Measurements from ENCODE around the gene EEF1G. TPM values are rescaled to one million over a fixed set of nuclear protein-coding genes. Genes with fewer than 3 reads are reported as not detected.
"Not testable (repeated sequence)": the region's sequence is repeated elsewhere in the genome, so short reads cannot be mapped to it uniquely, and the experiment has no call there.

EEF1G gene
- total RNA-seq, 1 donor = 1,014 TPM

DNA sequence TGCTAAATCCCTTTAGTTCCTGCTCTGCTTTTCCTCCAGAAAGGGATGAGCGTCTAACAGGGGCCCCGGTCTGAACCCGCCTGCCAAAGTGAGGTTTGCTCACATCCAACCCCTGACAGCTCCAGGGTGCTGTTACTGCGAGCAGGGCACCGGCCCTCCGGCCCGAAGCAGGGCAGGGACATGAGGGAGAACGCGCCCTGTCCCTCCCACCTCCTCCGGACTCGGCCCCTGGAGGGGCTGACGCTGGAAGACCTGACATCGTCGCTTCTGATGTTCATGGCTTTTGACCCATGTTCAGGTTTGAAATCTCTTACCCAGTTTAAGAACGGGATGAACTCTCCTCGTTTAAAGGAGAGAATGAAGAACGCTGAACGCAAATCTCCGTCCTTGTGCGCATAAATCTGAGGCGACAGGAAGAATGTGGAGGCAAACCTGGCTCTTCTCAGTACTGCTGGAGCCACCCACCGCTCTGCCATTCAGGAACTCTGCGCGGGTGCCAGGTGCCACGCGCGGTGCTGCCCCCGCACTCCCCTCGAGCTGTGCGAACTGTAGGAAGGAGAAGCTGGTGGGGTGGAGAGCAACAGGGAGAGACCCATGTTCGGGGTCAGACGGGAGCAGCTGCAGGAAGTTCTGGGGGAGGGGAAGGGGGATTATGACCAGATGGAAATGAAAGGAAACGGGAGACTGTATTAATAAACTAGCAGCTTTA lies 826 bp upstream of the EEF1G start:
- TF ChIP-seq, protein P1, sequence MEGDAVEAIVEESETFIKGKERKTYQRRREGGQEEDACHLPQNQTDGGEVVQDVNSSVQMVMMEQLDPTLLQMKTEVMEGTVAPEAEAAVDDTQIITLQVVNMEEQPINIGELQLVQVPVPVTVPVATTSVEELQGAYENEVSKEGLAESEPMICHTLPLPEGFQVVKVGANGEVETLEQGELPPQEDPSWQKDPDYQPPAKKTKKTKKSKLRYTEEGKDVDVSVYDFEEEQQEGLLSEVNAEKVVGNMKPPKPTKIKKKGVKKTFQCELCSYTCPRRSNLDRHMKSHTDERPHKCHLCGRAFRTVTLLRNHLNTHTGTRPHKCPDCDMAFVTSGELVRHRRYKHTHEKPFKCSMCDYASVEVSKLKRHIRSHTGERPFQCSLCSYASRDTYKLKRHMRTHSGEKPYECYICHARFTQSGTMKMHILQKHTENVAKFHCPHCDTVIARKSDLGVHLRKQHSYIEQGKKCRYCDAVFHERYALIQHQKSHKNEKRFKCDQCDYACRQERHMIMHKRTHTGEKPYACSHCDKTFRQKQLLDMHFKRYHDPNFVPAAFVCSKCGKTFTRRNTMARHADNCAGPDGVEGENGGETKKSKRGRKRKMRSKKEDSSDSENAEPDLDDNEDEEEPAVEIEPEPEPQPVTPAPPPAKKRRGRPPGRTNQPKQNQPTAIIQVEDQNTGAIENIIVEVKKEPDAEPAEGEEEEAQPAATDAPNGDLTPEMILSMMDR (IDR thresholded peaks at IDR 0.05; ENCODE audit: insufficient read depth, low read depth, low read length) = no peak
- DNase-seq (ENCODE audit: low read depth) = peak; percentile 73
- H3K4me3 ChIP-seq (ENCODE audit: low read depth, low read length) = peak overlapping the region; percentile 89

DNA sequence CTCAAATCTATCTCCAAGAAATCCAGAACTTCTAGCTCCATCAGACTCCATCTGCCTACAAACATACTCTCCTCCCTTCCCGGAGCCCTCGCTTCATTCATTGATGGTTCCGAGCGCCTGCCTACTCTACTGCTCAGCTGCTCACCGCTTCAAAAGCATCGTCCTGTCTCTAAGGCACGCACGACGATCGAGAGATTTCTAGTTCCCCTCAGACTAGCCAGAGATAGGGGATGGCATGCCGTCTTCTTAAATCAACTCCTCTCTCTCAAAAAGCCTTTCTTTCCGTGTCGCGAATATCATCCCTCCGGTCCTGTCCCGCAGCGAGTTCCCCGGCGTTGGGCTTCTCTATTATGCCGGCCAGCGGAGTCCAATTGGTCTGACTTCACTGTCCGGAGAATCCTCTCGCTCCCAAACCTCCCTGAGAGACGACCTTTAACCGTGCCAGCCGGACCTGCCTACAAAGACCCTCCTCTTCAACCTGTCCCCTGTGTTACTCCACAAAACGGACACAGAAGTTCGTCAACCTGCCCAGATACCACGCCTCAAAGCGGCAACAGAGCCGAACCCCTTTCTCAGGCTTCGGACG lies 592 bp downstream of the EEF1G start:
- TF ChIP-seq, protein P1 (IDR thresholded peaks at IDR 0.05; ENCODE audit: insufficient read depth, low read depth, low read length) = no peak
- H3K4me3 ChIP-seq (ENCODE audit: low read depth, low read length) = peak overlapping the region; percentile 89
- peak; percentile 31 for DNase-seq (ENCODE audit: low read depth)

DNA sequence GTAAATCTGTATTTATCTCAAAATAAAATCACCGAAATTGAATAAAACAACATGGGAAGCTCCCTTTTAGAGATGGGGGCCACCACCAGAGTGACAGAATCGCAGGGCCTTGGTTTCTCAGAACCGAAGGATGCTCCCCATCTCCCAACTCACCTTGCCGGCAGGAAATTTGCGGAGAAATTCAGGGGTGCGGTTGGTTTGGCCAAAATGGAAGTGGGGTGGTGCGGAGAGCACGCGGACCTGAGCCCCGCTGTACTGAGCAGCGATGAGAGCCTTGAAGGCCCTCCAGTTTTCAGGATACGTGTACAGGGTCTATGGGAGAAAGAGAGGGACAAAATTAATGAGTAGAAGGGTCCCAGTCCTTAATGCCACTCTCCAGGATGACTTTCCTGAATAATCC lies 1.3 kb downstream of the EEF1G start:
- H3K4me3 ChIP-seq (ENCODE audit: low read depth, low read length) = peak overlapping the region; percentile 89

DNA sequence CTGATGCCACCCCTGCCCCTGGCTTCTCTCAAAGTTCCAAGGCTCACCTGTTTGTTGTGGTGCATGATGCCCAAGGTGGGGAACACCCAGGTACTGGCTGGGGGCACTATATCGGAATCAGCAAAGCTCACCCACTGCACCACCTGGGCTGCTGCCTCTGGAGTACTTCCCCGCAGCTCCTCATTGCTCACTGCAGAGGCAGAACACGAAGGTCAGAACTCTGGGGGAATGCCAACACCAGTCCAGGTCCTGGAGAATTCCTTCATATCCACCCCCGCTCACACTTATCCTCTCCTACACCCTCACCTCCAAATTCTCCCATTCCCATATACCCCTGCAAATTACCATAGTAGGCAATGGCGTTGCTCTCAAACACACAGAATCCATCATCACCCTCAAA lies 2.2 kb downstream of the EEF1G start:
- not testable (repeated sequence) for H3K4me3 ChIP-seq (ENCODE audit: low read depth, low read length); DNase-seq (ENCODE audit: low read depth)

More for the DNA sequence above, 1.3 kb downstream of the EEF1G start:
- TF ChIP-seq, protein P1 (IDR thresholded peaks at IDR 0.05; ENCODE audit: insufficient read depth, low read depth, low read length) = no peak
- DNase-seq (ENCODE audit: low read depth) = no peak

DNA sequence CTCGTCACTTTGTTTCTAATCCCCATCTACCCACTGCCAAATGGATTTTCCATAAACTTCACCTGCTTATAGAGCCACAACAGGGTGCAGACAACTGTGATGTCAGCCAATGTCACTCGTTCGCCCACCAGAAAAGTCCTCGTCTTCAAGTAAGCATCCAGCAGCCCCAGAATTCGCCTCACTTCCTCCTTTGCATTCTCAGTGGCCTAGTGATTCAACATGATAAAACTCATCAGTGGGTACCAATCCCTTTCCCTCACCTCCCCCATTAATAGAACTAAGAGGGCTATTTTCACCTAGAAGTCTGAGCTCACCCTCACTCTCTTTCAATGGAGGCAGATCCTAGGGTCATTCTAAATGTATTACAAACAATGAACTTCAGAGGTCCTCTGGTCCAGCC lies 2.8 kb downstream of the EEF1G start:
- DNase-seq (ENCODE audit: low read depth) = not testable (repeated sequence)

DNA sequence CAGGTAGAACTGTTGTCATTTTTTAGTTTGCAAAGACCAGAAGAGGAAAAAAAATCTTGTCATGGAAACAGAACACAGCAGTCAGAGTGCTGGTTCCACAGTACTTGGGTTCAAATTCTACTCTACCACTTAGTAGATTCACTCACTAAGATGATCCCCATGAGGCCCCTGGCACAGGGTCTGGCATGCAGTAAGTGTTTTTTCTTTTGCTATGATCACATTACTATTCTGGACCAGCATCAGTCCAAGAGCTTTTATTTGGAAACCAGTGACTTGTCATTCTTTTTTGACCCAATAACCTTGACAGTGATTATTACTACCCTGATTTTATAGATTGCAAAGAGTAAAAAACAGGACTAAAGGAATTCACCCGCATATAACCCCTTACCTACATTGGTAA lies 4.1 kb downstream of the EEF1G start:
- no peak overlapping the region for H3K4me3 ChIP-seq (ENCODE audit: low read depth, low read length)
- DNase-seq (ENCODE audit: low read depth) = no peak
- TF ChIP-seq, protein P1 (IDR thresholded peaks at IDR 0.05; ENCODE audit: insufficient read depth, low read depth, low read length) = no peak

More for the DNA sequence above, 2.8 kb downstream of the EEF1G start:
- not testable (repeated sequence) for H3K4me3 ChIP-seq (ENCODE audit: low read depth, low read length)

DNA sequence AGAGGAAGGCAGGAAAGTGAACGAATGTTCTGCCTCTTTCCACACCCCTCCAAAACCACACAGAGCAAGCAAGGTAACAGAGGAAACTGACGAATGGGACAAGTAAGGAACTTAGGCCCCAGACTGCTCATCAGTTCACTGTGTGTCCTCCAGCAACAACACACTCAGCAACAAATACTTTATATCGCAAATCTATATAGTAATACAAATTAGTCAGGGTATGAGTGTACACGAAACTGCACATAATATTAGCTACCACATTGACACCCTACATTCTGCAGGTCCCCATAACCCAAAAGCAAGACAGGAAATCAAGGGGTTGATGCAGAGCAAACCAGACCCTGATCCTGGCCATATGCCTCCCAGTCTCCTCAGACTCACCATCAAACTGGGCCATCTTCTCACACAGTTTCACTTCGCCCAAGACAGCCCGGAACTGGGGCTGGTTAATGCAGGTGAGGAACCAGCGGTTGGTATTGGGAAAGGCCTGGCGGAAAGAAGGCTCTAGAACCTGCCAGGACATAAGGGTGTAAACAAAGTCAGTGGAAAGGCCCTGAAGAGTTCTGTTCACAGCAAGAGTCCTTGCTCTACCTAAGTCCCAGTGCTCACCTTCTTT lies 6.6 kb downstream of the EEF1G start:
- no peak for DNase-seq (ENCODE audit: low read depth)

More for the DNA sequence above, 6.6 kb downstream of the EEF1G start:
- H3K4me3 ChIP-seq (ENCODE audit: low read depth, low read length) = no peak overlapping the region
- TF ChIP-seq, protein P1 (IDR thresholded peaks at IDR 0.05; ENCODE audit: insufficient read depth, low read depth, low read length) = no peak
